ENCODE results near the gene HBS1L. TPM values are rescaled to one million over a fixed set of nuclear protein-coding genes. Genes with fewer than 3 reads are reported as not detected.

Gene HBS1L
- polyA plus RNA-seq, 1 donor from 2014 or later = 38.0 TPM

- H3K27ac Mint-ChIP-seq = no peak overlapping the region
- peaks cover 3 to 10% (median 5%) of the 10 kb centered on the region in 3 donors for H3K4me1 Mint-ChIP-seq
- no peak overlapping the region for H3K4me3 Mint-ChIP-seq
- no peaks in the 10 kb centered on the region for H3K36me3 Mint-ChIP-seq
- no peaks in the 10 kb centered on the region for H3K9me3 Mint-ChIP-seq
- no peaks in the 10 kb centered on the region for H3K27me3 Mint-ChIP-seq
These were observed 17.7 kb downstream of the HBS1L start for GRCh38 chr6:135036731-135037420.

DNA sequence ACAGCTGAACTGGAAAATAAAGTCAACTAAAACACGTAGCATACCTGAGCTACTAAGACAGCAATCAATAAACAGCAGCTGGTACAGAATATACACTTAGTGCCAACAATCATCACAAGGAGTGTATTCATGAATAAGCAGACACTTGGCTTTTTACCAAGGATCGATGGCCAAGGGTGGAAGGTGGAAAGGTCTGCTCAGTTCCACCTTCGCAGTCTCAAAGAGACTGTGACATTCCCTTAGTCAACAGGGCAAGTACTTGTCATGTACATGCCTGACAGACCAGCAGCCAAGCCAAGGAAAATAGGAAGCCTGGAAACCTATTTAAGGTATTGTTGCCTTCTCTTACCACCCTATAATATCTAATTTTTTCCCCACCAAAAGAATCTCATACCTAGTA, 21.4 kb downstream of the HBS1L start:
- Mint-ChIP-seq H3K36me3 (peaks cover 3% of the 10 kb centered on the region), H3K4me1 (peaks cover 11 to 16% (median 16%) of the 10 kb centered on the region in 3 donors), H3K27ac (no peak overlapping the region), H3K4me3 (no peak overlapping the region), H3K27me3 (no peaks in the 10 kb centered on the region), H3K9me3 (no peaks in the 10 kb centered on the region)

- peak overlapping the region in 1 of 3 donors; percentile 80 for H3K27ac Mint-ChIP-seq
- no peaks in the 10 kb centered on the region for H3K27me3 Mint-ChIP-seq
- peaks cover 8% of the 10 kb centered on the region for H3K36me3 Mint-ChIP-seq
- H3K4me1 Mint-ChIP-seq = peaks cover 12 to 22% (median 20%) of the 10 kb centered on the region in 3 donors
- H3K9me3 Mint-ChIP-seq = no peaks in the 10 kb centered on the region
- H3K4me3 Mint-ChIP-seq = peak overlapping the region in 2 of 4 donors; percentile 3 to 47
These were observed 24.0 kb downstream of the HBS1L start for GRCh38 chr6:135030532-135031178.

- Mint-ChIP-seq H3K4me1 (peaks cover 14 to 24% (median 22%) of the 10 kb centered on the region in 3 donors), H3K27ac (no peak overlapping the region), H3K9me3 (no peaks in the 10 kb centered on the region), H3K27me3 (no peaks in the 10 kb centered on the region), H3K4me3 (peak overlapping the region in 3 of 4 donors; percentile 3 to 47 (median 30)), H3K36me3 (peaks cover 8% of the 10 kb centered on the region)
These were observed 24.6 kb downstream of the HBS1L start for GRCh38 chr6:135030056-135030473.

GRCh38 chr6:135025775-135026174, 28.8 kb downstream of the HBS1L start:
- no peak overlapping the region for H3K4me3 Mint-ChIP-seq
- H3K27ac Mint-ChIP-seq = no peak overlapping the region
- peaks cover 12% of the 10 kb centered on the region for H3K36me3 Mint-ChIP-seq
- H3K9me3 Mint-ChIP-seq = no peaks in the 10 kb centered on the region
- peaks cover 13 to 20% (median 19%) of the 10 kb centered on the region in 3 donors for H3K4me1 Mint-ChIP-seq
- no peaks in the 10 kb centered on the region for H3K27me3 Mint-ChIP-seq

DNA sequence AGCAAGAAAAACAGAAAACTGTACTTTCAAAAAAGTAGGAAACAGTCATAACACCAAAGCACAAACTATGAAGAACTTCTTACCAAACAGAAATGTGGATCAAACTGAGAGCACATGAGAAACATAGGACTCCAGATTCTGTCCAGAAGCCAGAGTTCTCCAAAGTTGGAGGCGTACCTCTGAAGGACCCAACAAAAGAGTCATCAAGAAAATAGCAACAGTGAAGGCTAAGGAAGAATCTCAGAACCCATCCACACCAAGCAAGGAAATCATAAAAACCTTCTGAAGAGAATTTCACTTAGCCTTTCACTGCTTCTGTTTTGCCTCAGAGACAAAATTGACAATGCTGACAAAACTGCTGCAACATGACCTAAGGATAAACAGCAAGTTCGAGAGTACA, 29.4 kb downstream of the HBS1L start:
- Mint-ChIP-seq H3K27ac (no peak overlapping the region), H3K27me3 (no peaks in the 10 kb centered on the region), H3K4me3 (no peak overlapping the region), H3K9me3 (no peaks in the 10 kb centered on the region), H3K36me3 (peaks cover 10% of the 10 kb centered on the region), H3K4me1 (peaks cover 9 to 17% (median 16%) of the 10 kb centered on the region in 3 donors)

- Mint-ChIP-seq H3K36me3 (peaks cover 5% of the 10 kb centered on the region), H3K27ac (no peak overlapping the region), H3K9me3 (no peaks in the 10 kb centered on the region), H3K4me3 (no peak overlapping the region), H3K27me3 (no peaks in the 10 kb centered on the region), H3K4me1 (peaks cover 5 to 13% (median 6%) of the 10 kb centered on the region in 3 donors)
These were observed 32.4 kb downstream of the HBS1L start for GRCh38 chr6:135022050-135022697.

GRCh38 chr6:135021310-135022049, 33.1 kb downstream of the HBS1L start:
- no peaks in the 10 kb centered on the region for H3K27me3 Mint-ChIP-seq
- no peak overlapping the region for H3K27ac Mint-ChIP-seq
- H3K4me1 Mint-ChIP-seq = peaks cover 5 to 11% (median 9%) of the 10 kb centered on the region in 3 donors
- H3K36me3 Mint-ChIP-seq = peaks cover 4% of the 10 kb centered on the region
- H3K4me3 Mint-ChIP-seq = no peak overlapping the region
- no peaks in the 10 kb centered on the region for H3K9me3 Mint-ChIP-seq

- Mint-ChIP-seq H3K9me3 (no peaks in the 10 kb centered on the region), H3K4me1 (peaks cover 8 to 22% (median 12%) of the 10 kb centered on the region in 3 donors), H3K36me3 (peaks cover 8% of the 10 kb centered on the region), H3K27me3 (no peaks in the 10 kb centered on the region), H3K4me3 (no peak overlapping the region), H3K27ac (peak overlapping the region in 1 of 3 donors; percentile 28)
These were observed 35.7 kb downstream of the HBS1L start for GRCh38 chr6:135018941-135019340.

DNA sequence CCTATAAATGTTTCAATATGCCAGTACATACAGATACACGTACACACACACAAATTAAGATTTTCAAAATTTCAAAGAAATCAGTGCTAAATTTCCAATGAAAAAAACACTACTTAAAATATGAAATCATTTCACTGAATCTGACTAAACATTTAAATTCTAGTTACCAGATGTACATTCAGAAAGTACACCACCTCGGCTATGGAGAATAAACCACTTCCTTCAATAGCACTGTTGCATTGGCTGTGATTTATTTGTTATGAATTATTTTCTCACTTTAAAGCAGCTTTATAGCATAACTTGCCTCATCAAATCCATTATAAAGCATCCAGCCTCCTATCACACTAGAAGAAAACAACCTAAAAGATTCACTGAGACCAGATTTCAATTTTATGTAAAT, 36.6 kb downstream of the HBS1L start:
- H3K36me3 Mint-ChIP-seq = peaks cover 12% of the 10 kb centered on the region
- H3K9me3 Mint-ChIP-seq = no peaks in the 10 kb centered on the region
- no peak overlapping the region for H3K4me3 Mint-ChIP-seq
- no peak overlapping the region for H3K27ac Mint-ChIP-seq
- H3K27me3 Mint-ChIP-seq = no peaks in the 10 kb centered on the region
- H3K4me1 Mint-ChIP-seq = peaks cover 14 to 29% (median 14%) of the 10 kb centered on the region in 3 donors

DNA sequence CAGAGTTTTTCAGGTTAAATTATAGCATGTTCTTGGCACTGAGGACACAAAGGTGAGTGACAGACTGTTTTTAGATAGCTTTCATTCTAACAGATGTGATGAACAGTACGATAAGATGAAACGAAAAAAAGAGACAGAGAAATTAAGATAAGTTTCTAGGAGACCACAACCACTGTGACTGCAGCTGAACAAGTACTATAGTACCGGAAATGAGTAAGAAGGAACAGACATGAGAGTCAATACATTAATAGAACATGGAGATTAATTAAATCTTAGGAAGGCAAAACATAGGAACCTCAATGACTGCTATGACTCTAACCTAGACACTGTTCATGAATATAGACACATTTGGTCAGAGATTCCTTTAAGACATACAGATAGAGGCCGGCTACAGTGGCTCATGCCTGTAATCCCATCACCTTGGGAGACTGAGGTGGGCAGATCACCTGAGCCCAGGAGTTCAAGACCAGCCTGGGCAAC, 40.2 kb downstream of the HBS1L start:
- H3K27ac Mint-ChIP-seq = peak overlapping the region in 1 of 3 donors; percentile 94
- no peak overlapping the region for H3K4me3 Mint-ChIP-seq
- no peaks in the 10 kb centered on the region for H3K9me3 Mint-ChIP-seq
- no peaks in the 10 kb centered on the region for H3K27me3 Mint-ChIP-seq
- peaks cover 14 to 32% (median 20%) of the 10 kb centered on the region in 3 donors for H3K4me1 Mint-ChIP-seq
- H3K36me3 Mint-ChIP-seq = peaks cover 9% of the 10 kb centered on the region

DNA sequence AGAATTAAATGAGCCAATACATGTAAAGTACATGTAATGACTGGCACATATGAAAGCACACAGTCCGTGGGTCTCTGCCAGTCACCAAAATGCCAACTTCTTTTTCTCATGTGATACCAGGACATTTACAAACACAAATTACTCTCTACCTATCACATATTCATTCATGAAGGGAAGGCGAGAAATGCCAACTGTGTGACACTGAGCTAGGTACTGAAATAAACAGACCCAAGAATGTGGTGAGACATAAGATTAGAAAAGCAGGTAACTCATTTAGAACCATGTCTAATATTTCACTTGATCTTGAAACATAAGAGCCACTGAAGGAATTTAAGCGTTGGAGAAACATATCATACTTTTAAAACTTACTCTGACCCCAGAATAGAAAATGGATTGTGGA, 41.4 kb downstream of the HBS1L start:
- H3K36me3 Mint-ChIP-seq = peaks cover 11% of the 10 kb centered on the region
- no peaks in the 10 kb centered on the region for H3K9me3 Mint-ChIP-seq
- H3K4me1 Mint-ChIP-seq = peaks cover 24 to 34% (median 32%) of the 10 kb centered on the region in 3 donors
- no peaks in the 10 kb centered on the region for H3K27me3 Mint-ChIP-seq
- no peak overlapping the region for H3K27ac Mint-ChIP-seq
- no peak overlapping the region for H3K4me3 Mint-ChIP-seq

- H3K4me1 Mint-ChIP-seq = peaks cover 26 to 37% (median 36%) of the 10 kb centered on the region in 3 donors
- H3K36me3 Mint-ChIP-seq = peaks cover 11% of the 10 kb centered on the region
- no peaks in the 10 kb centered on the region for H3K27me3 Mint-ChIP-seq
- H3K9me3 Mint-ChIP-seq = no peaks in the 10 kb centered on the region
- no peak overlapping the region for H3K4me3 Mint-ChIP-seq
- H3K27ac Mint-ChIP-seq = no peak overlapping the region
These were observed 41.9 kb downstream of the HBS1L start for GRCh38 chr6:135012764-135013163.

DNA sequence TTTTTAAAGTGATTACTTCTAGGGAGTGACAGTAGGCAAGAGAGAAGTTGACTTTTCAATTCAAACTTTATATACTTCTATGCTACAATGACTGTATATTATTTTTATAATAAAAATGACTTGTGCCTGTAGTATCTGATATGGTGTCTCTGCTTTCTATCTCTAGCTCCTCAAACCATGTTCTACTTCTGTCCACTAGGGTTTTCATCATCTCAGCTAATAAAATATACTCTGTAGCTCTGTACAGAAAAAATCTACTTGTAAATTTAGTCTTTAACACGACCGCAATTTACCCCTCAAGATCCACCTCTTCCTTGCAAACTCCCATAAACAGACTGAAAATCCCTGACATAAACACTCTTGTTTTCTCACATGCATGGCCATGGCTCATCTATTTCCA, 42.3 kb downstream of the HBS1L start:
- H3K27me3 Mint-ChIP-seq = no peaks in the 10 kb centered on the region
- H3K27ac Mint-ChIP-seq = no peak overlapping the region
- peaks cover 11% of the 10 kb centered on the region for H3K36me3 Mint-ChIP-seq
- H3K4me3 Mint-ChIP-seq = no peak overlapping the region
- peaks cover 27 to 39% (median 38%) of the 10 kb centered on the region in 3 donors for H3K4me1 Mint-ChIP-seq
- no peaks in the 10 kb centered on the region for H3K9me3 Mint-ChIP-seq

DNA sequence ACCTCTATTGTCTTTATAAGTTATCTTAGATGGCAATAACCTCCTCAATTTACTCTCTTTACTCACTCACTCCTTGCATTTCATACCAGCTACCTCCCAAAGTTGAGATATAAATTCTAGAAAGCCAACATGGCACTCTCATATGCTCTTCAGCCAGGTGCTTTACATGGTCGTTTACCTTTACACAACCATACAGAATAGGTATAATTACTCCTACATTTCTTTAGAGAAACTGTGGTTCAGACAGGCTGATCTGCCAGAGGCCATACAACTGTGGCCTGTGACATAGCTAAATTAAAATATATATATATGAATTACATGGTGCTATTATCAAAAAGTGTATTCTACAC, 45.7 kb downstream of the HBS1L start:
- peaks cover 5% of the 10 kb centered on the region for H3K36me3 Mint-ChIP-seq

More for the DNA sequence above, 45.7 kb downstream of the HBS1L start:
- Mint-ChIP-seq H3K27ac (no peak overlapping the region), H3K4me1 (peaks cover 18 to 29% (median 27%) of the 10 kb centered on the region in 3 donors), H3K27me3 (no peaks in the 10 kb centered on the region), H3K4me3 (no peak overlapping the region), H3K9me3 (no peaks in the 10 kb centered on the region)
